ENCODE results near the gene TCF12. TPM values are rescaled to one million over a fixed set of nuclear protein-coding genes. Genes with fewer than 3 reads are reported as not detected.

TCF12 gene
- total RNA-seq, 6 experiments from 2014 or later: 106 to 200 (median 149) TPM

- no peak overlapping the region; the same call in 1 of the 2 replicates for H3K27ac Mint-ChIP-seq
- no peaks in the 10 kb centered on the region for H3K27me3 Mint-ChIP-seq (ENCODE audit: insufficient read depth)
These were observed 1.5 kb upstream of the TCF12 start for GRCh38 chr15:56916825-56917477.

GRCh38 chr15:56917652-56918045 is 795 bp upstream of the TCF12 start:
- Mint-ChIP-seq H3K27ac (peak overlapping the region; percentile 73), H3K4me1 (ENCODE audit: low read depth) (peaks cover 45% of the 10 kb centered on the region), H3K4me3 (peak overlapping the region; percentile 96), H3K9me3 (no peaks in the 10 kb centered on the region; the same call in 1 of the 2 replicates), H3K36me3 (ENCODE audit: low read depth) (peaks cover 33% of the 10 kb centered on the region), H3K27me3 (ENCODE audit: insufficient read depth) (no peaks in the 10 kb centered on the region)
- TF ChIP-seq CTCF (IDR thresholded peaks at IDR 0.05): no peak
- no peak for DNase-seq

More at GRCh38 chr15:56916825-56917477, 1.5 kb upstream of the TCF12 start:
- H3K4me1 Mint-ChIP-seq (ENCODE audit: low read depth): peaks cover 38% of the 10 kb centered on the region
- no peak for DNase-seq
- peaks cover 27% of the 10 kb centered on the region for H3K36me3 Mint-ChIP-seq (ENCODE audit: low read depth)
- no peaks in the 10 kb centered on the region; the same call in 1 of the 2 replicates for H3K9me3 Mint-ChIP-seq
- no peak overlapping the region for H3K4me3 Mint-ChIP-seq
- no peak for TF ChIP-seq CTCF (IDR thresholded peaks at IDR 0.05)

GRCh38 chr15:56919031-56919608 is 676 bp downstream of the TCF12 start:
- Mint-ChIP-seq H3K9me3 (no peaks in the 10 kb centered on the region; the same call in 1 of the 2 replicates), H3K27ac (peak overlapping the region; percentile 86; the same call in 1 of the 2 replicates), H3K4me3 (peak overlapping the region; percentile 96), H3K27me3 (ENCODE audit: insufficient read depth) (no peaks in the 10 kb centered on the region), H3K36me3 (ENCODE audit: low read depth) (peaks cover 44% of the 10 kb centered on the region), H3K4me1 (ENCODE audit: low read depth) (peaks cover 50% of the 10 kb centered on the region)
- TF ChIP-seq CTCF (IDR thresholded peaks at IDR 0.05): no peak
- peak; percentile 39 for DNase-seq

- Mint-ChIP-seq H3K27me3 (ENCODE audit: insufficient read depth) (no peaks in the 10 kb centered on the region), H3K4me3 (peak overlapping the region; percentile 96), H3K9me3 (no peaks in the 10 kb centered on the region; the same call in 1 of the 2 replicates), H3K27ac (peak overlapping the region; percentile 86), H3K4me1 (ENCODE audit: low read depth) (peaks cover 55% of the 10 kb centered on the region), H3K36me3 (ENCODE audit: low read depth) (peaks cover 50% of the 10 kb centered on the region)
- TF ChIP-seq CTCF (IDR thresholded peaks at IDR 0.05): no peak
- no peak for DNase-seq
These were observed 1.3 kb downstream of the TCF12 start for GRCh38 chr15:56919609-56920366.

- H3K4me1 Mint-ChIP-seq (ENCODE audit: low read depth): peaks cover 56% of the 10 kb centered on the region
- no peaks in the 10 kb centered on the region for H3K27me3 Mint-ChIP-seq (ENCODE audit: insufficient read depth)
These were observed 1.9 kb downstream of the TCF12 start for GRCh38 chr15:56920367-56920627.

More at GRCh38 chr15:56920367-56920627, 1.9 kb downstream of the TCF12 start:
- no peak for TF ChIP-seq CTCF (IDR thresholded peaks at IDR 0.05)
- peak overlapping the region; percentile 86 for H3K27ac Mint-ChIP-seq
- peak overlapping the region; percentile 96 for H3K4me3 Mint-ChIP-seq
- no peaks in the 10 kb centered on the region; the same call in 1 of the 2 replicates for H3K9me3 Mint-ChIP-seq
- no peak for DNase-seq
- H3K36me3 Mint-ChIP-seq (ENCODE audit: low read depth): peaks cover 50% of the 10 kb centered on the region

Data from HFFc6 (cell line).